Activated CD4-positive, alpha-beta T cell treated with anti-CD3 and anti-CD28 coated beads, Interleukin-2, amount 50 U/mL, for 1 hour (primary cell): ENCODE results near the gene MEPCE.
A peak's percentile ranks its signal among the peaks of the same experiment; 100 is the strongest.
"Not testable (repeated sequence)": the region's sequence is repeated elsewhere in the genome, so short reads cannot be mapped to it uniquely, and the experiment has no call there.

ENCODE experiments used
- DNase-seq: peaks from one replicate; pipeline ENCODE4 v3.0.0-alpha.2; 2020

MEPCE gene, protein sequence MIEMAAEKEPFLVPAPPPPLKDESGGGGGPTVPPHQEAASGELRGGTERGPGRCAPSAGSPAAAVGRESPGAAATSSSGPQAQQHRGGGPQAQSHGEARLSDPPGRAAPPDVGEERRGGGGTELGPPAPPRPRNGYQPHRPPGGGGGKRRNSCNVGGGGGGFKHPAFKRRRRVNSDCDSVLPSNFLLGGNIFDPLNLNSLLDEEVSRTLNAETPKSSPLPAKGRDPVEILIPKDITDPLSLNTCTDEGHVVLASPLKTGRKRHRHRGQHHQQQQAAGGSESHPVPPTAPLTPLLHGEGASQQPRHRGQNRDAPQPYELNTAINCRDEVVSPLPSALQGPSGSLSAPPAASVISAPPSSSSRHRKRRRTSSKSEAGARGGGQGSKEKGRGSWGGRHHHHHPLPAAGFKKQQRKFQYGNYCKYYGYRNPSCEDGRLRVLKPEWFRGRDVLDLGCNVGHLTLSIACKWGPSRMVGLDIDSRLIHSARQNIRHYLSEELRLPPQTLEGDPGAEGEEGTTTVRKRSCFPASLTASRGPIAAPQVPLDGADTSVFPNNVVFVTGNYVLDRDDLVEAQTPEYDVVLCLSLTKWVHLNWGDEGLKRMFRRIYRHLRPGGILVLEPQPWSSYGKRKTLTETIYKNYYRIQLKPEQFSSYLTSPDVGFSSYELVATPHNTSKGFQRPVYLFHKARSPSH

DNA sequence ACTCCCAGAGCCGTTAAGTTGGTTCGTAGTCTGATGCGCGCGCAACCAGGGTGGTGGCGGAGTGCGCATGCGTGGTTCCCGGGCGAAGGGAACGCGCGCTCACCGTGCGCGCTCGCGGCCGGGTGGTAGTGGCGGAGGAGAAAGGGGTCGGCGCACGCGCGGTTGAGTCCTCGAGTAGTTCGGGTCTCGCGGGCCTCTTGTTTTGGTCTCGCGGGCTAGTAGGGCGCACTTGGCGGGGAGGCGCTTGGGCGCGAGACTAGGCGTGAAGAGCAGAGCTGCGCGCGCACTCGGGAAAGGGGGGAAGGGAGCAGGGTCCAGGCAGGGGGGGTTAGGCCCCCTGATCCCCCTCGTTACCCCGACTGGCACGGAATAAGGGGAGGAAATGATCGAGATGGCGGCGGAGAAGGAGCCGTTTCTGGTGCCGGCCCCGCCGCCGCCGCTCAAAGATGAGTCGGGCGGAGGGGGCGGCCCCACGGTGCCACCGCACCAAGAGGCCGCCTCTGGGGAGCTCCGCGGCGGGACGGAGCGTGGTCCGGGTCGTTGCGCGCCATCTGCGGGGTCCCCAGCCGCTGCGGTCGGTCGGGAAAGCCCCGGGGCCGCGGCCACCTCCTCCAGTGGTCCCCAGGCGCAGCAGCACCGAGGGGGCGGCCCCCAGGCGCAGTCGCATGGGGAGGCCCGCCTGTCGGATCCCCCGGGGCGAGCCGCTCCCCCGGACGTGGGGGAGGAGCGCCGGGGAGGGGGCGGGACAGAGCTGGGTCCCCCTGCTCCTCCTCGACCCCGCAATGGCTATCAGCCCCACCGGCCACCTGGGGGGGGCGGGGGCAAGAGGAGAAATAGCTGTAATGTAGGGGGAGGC lies at the start of gene MEPCE:
MEPCE (plus strand) TSS at position 195 of the 856 bp plus-strand sequence; CDS start at position 383, 188 bp downstream.
- peak; percentile 97 for DNase-seq

DNA sequence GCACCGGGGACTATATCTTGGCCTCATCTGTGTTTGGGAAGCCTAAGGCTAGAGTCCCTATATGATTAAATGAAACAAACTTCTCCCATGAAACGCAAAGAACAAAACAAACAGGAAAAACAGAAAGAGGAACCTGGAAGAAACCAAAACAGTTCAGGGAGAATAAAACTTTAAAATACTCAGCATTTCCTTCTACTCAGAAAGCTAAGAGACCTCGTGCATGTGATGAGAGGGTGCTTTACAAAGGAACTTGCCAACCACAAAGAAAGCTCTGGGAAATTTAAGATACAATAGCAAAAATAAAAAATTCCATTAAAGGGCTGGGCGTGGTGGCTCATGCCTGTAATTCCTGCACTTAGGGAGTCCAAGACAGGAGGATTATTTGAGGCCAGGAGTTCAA lies 49.4 kb upstream of the MEPCE start:
- no peak for DNase-seq

DNA sequence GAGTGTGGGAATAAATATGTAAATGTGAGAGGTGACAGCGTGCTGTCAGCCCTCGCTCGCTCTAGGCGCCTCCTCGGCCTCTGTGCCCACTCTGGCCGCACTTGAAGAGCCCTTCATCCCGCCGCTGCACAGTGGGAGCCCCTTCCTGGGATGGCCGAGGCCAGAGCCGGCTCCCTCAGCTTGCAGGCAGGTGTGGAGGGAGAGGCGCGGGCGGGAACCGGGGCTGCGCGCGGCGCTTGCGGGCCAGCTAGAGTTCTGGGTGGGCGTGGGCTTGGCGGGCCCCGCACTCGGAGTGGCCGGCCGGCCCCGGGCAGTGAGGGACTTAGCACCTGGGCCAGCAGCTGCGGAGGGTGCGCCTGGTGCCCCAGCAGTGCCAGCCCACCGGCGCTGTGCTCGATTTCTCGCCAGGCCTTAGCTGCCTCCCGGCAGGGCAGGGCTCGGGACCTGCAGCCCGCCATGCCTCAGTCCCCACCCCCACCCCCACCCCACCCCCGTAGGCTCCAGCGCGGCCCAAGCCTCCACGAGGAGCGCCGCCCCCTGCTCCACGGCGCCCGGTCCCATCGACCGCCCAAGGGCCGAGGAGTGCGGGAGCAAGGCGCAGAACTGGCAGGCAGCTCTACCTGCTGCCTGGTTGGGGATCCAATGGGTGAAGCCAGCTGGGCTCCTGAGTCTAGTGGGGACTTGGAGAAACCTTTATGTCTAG lies 47.9 kb upstream of the MEPCE start:
- DNase-seq: not testable (repeated sequence)

DNA sequence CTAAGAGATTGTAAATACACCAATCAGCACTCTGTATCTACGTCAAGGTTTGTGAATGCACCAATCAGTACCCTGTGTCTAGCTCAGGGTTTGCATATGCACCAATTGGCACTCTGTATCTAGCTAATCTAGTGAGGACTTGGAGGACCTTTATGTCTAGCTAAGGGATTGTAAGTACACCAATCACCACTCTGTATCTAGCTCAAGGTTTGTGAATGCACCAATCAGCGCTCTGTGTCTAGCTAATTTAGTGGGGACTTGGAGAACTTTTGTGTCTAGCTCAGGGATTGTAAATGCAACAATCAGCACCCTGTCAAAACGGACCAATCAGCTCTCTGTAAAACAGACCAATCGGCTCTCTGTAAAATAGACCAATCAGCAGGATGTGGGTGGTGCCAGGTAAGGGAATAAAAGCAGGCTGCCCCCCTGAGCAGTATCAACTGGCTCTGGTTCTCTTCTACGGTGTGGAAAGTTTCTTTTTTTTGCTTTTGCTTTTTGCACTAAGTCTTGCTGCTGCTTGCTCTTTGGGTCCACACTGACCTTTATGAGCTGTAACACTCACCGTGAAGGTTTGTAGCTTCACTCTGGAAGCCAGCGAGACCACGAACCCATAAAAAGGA lies 47.3 kb upstream of the MEPCE start:
- not testable (repeated sequence) for DNase-seq

DNA sequence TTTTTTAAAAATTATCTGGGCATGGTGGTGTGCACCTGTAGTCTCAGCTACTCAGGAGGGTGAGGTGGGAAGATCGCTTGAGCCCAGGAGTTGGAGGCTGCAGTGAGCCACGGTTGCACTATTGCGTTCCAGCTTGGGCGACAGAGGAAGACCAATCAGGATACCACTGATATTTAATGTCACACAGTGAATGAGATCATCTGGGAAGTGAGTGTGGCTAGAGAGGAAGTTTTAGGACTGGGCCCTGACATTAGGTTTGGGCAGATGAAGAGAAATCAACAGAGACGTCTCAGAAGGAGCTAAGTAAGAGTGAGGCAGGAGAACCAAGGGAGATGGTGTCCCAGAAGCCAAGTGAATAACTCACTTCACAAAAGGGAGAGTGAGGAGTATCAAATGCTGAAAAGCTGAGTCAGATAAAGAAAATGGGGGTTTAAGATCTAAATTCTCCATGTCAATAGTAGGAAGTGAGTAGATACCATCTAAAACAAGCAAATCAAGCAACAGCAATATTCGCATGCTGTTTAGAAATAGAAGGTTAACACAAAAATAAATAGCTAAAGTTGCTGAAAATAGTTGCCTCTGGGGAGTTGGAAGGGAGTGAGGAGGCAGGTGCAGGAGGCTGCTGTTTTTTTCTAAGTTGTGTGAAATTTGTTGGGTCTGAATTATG lies 44.9 kb upstream of the MEPCE start:
- no peak for DNase-seq

DNA sequence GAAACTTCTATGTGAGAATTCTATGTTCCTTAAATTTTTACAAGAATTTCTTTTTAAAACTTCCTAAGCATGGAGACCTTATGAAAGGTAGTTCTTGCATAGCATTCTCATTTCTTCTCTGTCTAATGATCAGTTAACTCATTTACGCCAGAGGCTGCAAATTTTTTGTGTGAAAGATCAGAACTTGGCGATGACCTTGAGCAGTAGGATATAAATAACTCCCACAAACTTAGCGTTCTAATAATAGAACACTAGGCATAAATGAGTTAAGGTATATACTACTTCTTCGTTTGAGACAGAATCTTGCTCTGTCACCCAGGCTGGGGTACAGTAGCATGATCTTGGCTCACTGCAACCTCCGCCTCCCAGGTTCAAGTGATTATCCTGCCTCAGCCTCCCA lies 42.7 kb upstream of the MEPCE start:
- no peak for DNase-seq

DNA sequence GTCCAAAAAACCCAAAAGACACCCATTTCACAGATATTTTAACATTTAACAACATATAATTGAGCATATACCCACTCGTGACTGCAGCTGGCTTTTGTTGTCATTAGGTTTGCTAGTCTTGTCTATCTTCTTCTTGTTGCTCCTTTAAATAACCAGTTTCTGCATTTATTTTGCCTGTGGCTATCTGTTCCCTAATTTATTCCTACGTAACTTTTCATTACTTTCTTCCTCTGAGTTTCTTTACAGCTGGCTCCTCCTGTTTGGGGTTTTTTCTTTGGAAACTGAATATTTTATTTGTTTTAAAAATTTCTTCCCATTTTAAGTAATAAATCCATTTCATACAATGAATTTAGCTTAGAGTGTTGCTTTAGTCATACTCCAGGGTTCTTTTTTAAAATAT lies 41.9 kb upstream of the MEPCE start:
- no peak for DNase-seq

DNA sequence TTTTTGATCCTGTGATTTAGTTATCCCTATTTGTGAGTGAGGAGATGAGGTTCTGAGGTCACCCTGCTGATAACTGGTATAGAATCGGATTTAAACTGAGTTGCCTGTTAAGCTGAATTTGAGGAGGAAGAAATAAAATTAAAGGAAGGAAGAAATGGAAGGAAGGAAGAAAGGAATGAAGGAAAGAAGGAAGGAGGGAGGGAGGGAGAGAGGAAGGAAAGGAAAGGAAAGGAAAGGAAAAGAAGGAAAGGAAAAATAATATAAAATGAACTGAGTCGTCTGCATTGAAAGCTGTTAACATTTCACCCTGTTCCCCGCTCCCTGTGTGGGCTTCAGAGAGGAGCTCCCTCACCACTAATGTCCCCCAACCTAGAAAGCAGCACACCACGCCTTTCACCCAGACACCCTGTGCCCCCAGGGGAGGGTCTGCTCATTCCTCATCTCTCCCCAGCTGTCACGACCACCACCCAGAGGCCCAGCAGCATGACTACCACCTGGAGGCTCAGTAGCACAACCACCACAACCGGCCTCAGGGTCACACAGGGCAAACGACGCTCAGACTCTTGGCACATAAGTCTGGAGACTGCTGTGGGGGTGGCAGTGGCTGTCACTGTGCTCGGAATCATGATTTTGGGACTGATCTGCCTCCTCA lies 40.1 kb upstream of the MEPCE start:
- no peak for DNase-seq

DNA sequence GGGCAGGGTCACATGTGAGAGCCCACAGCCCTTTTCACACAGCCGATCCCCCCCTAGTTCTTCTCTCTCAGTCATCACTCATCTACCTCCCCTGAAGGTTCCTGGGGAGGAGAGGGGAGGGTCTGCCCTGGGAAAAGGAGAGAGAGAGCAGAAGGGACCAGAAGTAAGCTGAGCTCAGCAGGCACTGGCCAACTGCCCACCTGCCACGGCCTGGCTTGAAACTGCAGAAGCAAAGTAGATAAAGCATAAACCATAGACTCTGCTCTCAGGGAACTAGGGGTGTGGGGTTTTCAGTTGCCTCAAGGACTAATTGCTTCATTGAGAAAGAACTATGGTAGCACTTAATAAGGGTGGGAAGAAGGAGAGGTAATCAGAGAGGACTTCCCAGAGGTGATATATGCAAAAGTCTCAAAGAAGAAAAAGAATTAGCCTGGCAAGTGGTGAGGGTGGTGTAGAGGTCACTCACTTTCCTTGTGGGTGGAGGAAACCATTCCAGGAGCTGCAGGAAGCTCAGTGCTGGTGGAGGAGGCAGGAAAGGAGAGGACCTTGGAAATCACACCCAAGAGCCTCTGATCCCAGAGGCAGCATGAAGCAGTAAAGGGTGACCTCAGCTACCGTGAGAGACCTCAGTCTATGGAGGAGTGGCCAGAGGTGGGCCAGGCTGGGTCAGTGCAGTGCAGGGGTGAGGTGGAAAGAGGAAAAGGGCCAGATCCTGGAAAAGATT lies 39.2 kb upstream of the MEPCE start:
- no peak for DNase-seq

DNA sequence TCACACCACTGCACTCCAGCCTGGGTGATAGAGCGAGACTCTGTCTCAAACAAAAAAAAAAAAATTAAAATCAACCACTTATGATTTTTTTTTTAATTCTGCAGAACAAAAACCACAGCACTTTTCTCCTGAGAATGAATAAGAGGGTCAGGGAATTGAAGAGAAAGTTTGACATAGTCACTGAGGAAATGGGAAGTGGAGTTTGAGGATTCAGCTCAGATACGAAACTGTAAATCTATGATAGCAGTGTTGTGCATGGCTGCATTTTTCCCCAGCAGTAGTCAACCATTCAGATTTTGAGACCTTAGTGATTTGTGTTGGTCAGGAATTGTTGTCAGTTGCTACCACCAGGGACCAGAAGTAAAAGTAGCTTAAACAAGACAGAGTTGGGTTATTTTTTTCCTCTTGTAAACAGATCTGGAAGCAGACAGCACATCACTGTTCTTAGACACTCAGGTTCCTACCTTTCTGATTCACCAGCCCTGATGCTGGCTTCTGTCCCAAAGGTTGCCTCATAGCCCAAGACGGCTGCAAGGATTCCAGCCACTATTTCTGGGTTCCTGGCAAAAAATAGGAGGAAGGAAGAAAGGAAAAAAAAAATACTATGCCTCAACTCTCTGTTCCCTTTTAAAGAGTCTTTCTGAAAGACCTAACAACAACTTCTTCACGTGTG lies 36.3 kb upstream of the MEPCE start:
- no peak for DNase-seq

DNA sequence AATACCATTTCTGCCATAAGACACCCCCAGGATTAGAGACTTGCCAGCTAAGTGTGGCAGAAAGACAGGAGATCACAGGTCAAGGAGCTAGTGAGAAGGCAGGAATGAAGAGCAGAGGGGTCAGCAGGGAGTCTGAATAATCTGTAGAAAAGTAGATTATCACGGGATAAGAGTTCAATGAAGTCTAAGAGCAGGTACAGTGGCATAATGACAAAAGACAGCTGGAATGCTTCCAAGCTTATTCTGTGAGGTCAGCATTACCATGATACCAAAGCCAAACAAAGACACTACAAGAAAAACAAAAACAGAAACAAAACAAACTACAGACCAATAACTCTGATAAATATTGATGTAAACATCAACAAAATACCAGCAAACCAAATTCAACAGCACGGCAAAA lies 35.6 kb upstream of the MEPCE start:
- no peak for DNase-seq

DNA sequence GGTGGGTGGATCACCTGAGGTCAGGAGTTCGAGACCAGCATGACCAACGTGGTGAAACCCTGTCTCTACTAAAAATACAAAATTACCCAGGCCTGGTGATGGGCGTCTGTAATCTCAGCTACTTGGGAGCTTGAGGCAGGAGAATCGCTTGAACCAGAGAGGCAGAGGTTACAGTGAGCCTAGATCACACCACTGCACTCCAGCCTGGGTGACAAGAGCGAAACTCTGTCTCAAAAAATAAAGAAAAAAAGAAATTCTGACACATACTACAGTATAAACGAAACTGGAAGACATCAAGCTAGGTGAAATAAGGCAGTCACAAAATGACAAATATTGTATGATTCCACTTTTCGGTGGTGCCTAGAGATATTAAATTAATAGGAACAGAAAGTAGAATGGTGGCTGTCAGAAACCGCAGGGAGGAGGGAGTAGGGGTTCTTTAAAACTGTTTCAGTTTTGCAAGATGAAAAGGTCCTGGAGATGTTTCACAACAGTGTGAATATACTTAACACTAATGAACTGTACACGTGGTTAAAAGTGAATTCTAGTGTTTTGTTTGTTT lies 33.1 kb upstream of the MEPCE start:
- DNase-seq: no peak

DNA sequence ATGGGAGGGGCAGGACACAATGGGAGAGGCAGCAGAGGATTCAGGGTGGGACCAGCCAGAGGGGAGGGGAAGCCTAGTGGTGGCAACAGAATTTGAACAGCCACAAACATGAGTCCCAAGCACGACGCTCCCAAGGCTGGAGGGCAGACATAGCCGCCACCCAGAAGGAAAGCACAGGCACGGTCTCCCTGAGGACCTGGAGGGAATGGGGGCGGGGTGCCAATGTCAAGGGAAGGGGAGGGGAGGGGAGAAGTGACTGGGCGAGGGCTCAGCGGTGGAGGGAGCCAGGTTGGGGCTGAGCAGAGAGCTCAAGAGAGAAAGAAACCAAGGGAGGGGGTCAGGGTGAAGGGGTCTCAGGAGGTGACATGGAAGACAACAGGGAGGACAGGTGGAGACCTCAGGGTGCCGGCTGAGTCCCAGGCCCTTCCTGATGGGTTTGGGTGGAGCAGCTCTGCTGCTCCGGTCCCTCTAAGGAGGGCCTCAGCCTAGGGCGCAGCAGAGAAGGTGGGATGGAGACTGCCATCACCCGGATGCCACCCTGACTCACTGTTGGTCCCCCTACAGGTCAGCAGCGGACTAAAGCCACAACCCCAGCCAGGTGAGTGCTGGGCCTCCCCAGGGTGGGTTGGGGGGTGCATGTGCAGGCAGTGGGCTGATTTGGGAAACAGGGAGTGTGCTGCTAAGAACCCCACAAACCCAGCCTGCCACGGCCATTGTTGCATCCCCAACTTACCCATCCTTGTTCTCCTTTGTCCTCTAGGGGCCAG lies 32.1 kb upstream of the MEPCE start:
- DNase-seq: no peak

DNA sequence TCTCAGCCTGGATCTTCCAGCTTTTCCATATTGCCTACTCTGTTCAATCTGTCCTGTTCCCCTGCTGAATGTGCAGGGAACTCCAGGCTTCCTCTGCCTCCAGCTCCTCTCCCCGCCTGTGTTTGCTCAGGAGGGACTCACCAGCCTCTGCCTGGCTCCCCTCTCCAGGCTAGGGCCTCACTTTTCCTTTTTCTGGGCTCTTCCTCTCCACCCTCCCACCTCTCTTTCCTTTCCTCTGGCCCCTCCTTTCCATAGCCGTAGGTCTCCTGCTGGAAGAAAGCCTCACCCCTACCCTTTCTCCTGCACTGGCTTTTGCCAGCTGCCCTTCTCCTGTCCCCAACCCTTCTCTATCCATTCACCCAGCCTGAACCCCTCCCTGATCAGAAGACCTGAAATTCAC lies 31.4 kb upstream of the MEPCE start:
- no peak for DNase-seq

DNA sequence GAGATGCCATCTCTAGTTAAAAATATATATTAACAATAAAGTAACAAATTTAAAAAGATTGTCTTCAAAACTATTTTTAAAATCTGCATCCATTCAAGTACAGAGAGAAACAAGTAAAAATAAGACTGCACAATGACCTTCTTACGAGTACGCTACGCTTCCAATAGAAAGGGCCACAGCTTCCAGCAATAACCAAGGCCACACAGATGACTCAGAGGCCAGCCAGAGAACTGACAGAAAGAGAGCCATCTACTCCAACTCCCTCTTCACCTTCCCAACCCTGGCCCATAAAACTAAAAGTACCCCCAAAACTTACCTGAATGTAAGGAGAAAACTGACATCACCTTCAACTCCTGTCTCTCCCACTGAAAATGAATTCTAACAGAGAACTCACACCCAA lies 29.6 kb upstream of the MEPCE start:
- no peak for DNase-seq

DNA sequence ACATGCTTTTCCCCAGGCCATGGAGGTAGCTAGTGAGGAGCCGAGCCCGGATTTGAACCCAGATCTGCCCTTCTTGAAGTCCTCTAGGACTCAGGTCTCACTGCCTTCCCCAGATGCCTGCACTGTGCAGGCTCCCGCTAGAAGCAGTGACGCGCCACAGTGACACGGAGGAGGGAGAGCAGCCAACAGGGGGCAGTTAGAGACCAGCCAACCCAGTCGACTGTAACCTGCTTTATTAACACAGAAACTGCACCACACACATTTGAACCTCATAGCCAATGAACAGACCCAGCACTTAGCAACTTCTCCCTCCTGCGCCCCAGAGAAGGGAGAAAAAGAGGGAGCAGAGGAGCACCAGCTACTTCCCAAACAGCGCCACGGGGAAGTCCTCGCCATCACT lies 29.0 kb upstream of the MEPCE start:
- no peak for DNase-seq

DNA sequence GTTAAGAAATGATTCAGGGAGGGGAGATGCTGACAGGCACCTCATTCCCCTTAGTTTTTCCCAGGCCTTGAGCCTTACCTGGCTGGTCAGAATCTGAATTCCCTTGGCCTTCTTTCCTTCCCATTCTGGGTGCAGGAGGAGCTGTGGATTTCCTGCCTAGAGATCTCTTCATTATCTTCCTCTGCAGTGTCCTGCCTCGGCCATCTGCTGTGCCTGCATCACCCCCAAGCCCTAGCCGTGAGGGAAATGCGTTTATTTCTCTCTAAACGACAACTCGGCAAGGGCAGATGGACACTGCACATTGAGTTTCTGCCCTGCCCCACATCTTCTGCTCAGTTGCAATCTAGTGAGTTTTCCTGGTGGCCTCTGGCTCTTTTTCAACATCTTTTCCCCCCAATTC lies 27.8 kb upstream of the MEPCE start:
- DNase-seq: no peak

DNA sequence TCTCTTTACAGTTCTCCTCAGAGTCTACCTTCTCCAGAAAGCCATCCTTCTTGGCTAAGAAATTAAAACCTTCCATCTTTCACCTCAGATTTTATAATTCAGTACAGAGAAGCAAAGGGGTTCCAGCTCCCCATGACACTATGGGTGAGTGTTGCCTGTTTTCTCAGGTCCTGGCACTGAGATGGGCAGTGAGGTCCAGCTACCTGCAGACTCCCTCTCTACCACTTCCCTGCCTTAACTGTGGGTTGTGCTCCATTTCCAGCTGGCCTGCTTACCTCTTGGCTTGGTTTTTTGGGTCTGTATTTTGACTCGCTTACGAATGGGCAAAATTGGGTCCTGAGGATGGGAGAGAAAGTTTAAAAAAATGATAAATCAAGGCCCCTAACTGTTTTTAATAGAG lies 27.4 kb upstream of the MEPCE start:
- no peak for DNase-seq

DNA sequence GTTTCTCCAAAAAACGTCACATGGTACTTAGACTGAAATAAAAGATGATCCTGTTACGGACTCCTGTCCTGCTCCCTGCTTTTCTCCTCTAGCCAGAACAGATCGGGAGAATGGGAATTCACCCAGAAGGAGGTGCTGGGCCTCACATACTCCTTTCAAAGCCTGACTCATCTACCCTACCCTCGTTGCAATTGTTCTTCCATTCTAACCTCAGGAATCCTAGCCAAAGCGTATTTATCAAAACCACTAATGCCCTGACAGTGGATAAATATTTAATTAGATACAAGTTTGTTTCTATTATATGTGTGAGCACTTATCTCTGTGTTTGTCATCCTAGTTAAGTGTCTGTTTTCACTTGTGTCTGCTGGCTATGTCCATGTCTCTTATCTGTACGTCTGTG lies 22.9 kb upstream of the MEPCE start:
- no peak for DNase-seq
